Measurements from ENCODE around the gene SMCO2.

Gene SMCO2

GRCh38 chr12:27434673-27435565 is 11.6 kb upstream of the SMCO2 start:
- DNase-seq = no peak
- Histone ChIP-seq H3K9me2 (replicated peaks; ENCODE audit: insufficient read depth, low read length) (no peaks in the 10 kb centered on the region), H3F3A (ENCODE audit: insufficient read depth, low read length) (peaks cover 10% of the 10 kb centered on the region; the same call in 1 of the 2 replicates), H3K27ac (ENCODE audit: low read length) (no peak overlapping the region), H3K4me1 (ENCODE audit: low read length) (peaks cover 31% of the 10 kb centered on the region), H3K36me3 (replicated peaks; ENCODE audit: insufficient read depth, low read length) (no peaks in the 10 kb centered on the region), H3K4me2 (ENCODE audit: low read depth, low read length) (no peak overlapping the region), H4K20me1 (ENCODE audit: insufficient read depth, low read length) (no peaks in the 10 kb centered on the region), H3K79me2 (ENCODE audit: low read length) (no peaks in the 10 kb centered on the region), H3K9me3 (replicated peaks; ENCODE audit: insufficient read depth, low read length) (no peaks in the 10 kb centered on the region), H2AFZ (ENCODE audit: low read length) (no peak overlapping the region), H3K9ac (ENCODE audit: low read length) (no peak overlapping the region), H3K4me3 (ENCODE audit: low read length) (no peak overlapping the region), H3K27me3 (replicated peaks; ENCODE audit: insufficient read depth, low read length) (no peaks in the 10 kb centered on the region)
- TF ChIP-seq CTCF (IDR thresholded peaks at IDR 0.05; ENCODE audit: low read length) (peak; percentile 34), EZH2 (optimal IDR thresholded peaks at IDR 0.05; ENCODE audit: low read depth, low read length) (no peak), EZH2phosphoT487 (IDR thresholded peaks at IDR 0.05; ENCODE audit: low read length) (no peak)

GRCh38 chr12:27436029-27436428 is 10.5 kb upstream of the SMCO2 start:
- no peaks in the 10 kb centered on the region for H3K36me3 ChIP-seq (replicated peaks; ENCODE audit: insufficient read depth, low read length)
- peaks cover 5% of the 10 kb centered on the region; the same call in 1 of the 2 replicates for H3F3A ChIP-seq (ENCODE audit: insufficient read depth, low read length)
- H3K4me3 ChIP-seq (ENCODE audit: low read length) = no peak overlapping the region
- no peak for TF ChIP-seq EZH2phosphoT487 (IDR thresholded peaks at IDR 0.05; ENCODE audit: low read length)
- no peak for TF ChIP-seq EZH2 (optimal IDR thresholded peaks at IDR 0.05; ENCODE audit: low read depth, low read length)
- no peak for TF ChIP-seq CTCF (IDR thresholded peaks at IDR 0.05; ENCODE audit: low read length)
- DNase-seq = no peak
- H3K9ac ChIP-seq (ENCODE audit: low read length) = no peak overlapping the region
- H3K27ac ChIP-seq (ENCODE audit: low read length) = no peak overlapping the region
- H2AFZ ChIP-seq (ENCODE audit: low read length) = no peak overlapping the region
- no peaks in the 10 kb centered on the region for H4K20me1 ChIP-seq (ENCODE audit: insufficient read depth, low read length)
- H3K9me2 ChIP-seq (replicated peaks; ENCODE audit: insufficient read depth, low read length) = no peaks in the 10 kb centered on the region
- H3K4me1 ChIP-seq (ENCODE audit: low read length) = peaks cover 26% of the 10 kb centered on the region
- no peaks in the 10 kb centered on the region for H3K27me3 ChIP-seq (replicated peaks; ENCODE audit: insufficient read depth, low read length)
- H3K79me2 ChIP-seq (ENCODE audit: low read length) = no peaks in the 10 kb centered on the region
- H3K4me2 ChIP-seq (ENCODE audit: low read depth, low read length) = no peak overlapping the region
- no peaks in the 10 kb centered on the region for H3K9me3 ChIP-seq (replicated peaks; ENCODE audit: insufficient read depth, low read length)

- H3K27ac ChIP-seq (ENCODE audit: low read length) = no peak overlapping the region
- H3K27me3 ChIP-seq (replicated peaks; ENCODE audit: insufficient read depth, low read length) = no peaks in the 10 kb centered on the region
- no peaks in the 10 kb centered on the region for H3K9me2 ChIP-seq (replicated peaks; ENCODE audit: insufficient read depth, low read length)
- TF ChIP-seq EZH2 (optimal IDR thresholded peaks at IDR 0.05; ENCODE audit: low read depth, low read length) (no peak), CTCF (IDR thresholded peaks at IDR 0.05; ENCODE audit: low read length) (no peak), EZH2phosphoT487 (IDR thresholded peaks at IDR 0.05; ENCODE audit: low read length) (no peak)
- no peaks in the 10 kb centered on the region for H3K36me3 ChIP-seq (replicated peaks; ENCODE audit: insufficient read depth, low read length)
- no peak for DNase-seq
- no peak overlapping the region for H3K4me2 ChIP-seq (ENCODE audit: low read depth, low read length)
- H3F3A ChIP-seq (ENCODE audit: insufficient read depth, low read length) = peaks cover under 1% of the 10 kb centered on the region; the same call in 1 of the 2 replicates
- H3K79me2 ChIP-seq (ENCODE audit: low read length) = no peaks in the 10 kb centered on the region
- peaks cover 21% of the 10 kb centered on the region for H3K4me1 ChIP-seq (ENCODE audit: low read length)
- H4K20me1 ChIP-seq (ENCODE audit: insufficient read depth, low read length) = no peaks in the 10 kb centered on the region
- no peaks in the 10 kb centered on the region for H3K9me3 ChIP-seq (replicated peaks; ENCODE audit: insufficient read depth, low read length)
- no peak overlapping the region for H3K4me3 ChIP-seq (ENCODE audit: low read length)
- no peak overlapping the region for H3K9ac ChIP-seq (ENCODE audit: low read length)
- no peak overlapping the region for H2AFZ ChIP-seq (ENCODE audit: low read length)
These were observed 9.8 kb upstream of the SMCO2 start for GRCh38 chr12:27436768-27437167.

Data from MM.1S (cell line).